ENCODE measurements around the gene ABCD4.

DNA sequence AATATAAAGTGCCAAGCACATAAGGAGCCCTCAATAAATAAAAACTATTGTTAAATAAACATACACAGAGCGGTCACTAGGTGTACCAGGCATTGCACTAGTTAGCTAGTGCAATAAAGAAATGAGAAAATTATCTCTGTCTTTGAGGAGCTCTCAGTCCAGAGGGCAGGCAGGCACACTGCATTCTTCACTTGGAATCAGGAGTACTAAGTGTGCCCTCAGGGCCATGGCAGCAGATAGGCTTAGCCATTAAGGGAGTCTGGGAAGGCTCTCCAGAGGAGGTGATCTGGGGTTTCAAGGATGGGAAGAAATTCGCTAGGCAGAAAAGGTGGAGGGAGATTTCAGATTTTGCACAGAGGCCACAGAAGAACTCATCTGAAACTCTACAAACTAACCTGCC, 9.1 kb downstream of the ABCD4 start:
- TF ChIP-seq SNAI2 (CRISPR knock-in tag; IDR thresholded peaks at IDR 0.05) (no peak), TOX (CRISPR knock-in tag; IDR thresholded peaks at IDR 0.05; ENCODE audit: borderline replicate concordance) (no peak), TCF4 (CRISPR knock-in tag; IDR thresholded peaks at IDR 0.05; ENCODE audit: borderline replicate concordance) (no peak), ARNTL (CRISPR knock-in tag; IDR thresholded peaks at IDR 0.05; ENCODE audit: borderline replicate concordance, low read depth) (no peak), ISL1 (CRISPR knock-in tag; IDR thresholded peaks at IDR 0.05) (no peak)
- TF ChIP-seq, protein P1, sequence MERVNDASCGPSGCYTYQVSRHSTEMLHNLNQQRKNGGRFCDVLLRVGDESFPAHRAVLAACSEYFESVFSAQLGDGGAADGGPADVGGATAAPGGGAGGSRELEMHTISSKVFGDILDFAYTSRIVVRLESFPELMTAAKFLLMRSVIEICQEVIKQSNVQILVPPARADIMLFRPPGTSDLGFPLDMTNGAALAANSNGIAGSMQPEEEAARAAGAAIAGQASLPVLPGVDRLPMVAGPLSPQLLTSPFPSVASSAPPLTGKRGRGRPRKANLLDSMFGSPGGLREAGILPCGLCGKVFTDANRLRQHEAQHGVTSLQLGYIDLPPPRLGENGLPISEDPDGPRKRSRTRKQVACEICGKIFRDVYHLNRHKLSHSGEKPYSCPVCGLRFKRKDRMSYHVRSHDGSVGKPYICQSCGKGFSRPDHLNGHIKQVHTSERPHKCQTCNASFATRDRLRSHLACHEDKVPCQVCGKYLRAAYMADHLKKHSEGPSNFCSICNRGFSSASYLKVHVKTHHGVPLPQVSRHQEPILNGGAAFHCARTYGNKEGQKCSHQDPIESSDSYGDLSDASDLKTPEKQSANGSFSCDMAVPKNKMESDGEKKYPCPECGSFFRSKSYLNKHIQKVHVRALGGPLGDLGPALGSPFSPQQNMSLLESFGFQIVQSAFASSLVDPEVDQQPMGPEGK (CRISPR knock-in tag; IDR thresholded peaks at IDR 0.05; ENCODE audit: borderline replicate concordance) = no peak
- TF ChIP-seq, protein P2, sequence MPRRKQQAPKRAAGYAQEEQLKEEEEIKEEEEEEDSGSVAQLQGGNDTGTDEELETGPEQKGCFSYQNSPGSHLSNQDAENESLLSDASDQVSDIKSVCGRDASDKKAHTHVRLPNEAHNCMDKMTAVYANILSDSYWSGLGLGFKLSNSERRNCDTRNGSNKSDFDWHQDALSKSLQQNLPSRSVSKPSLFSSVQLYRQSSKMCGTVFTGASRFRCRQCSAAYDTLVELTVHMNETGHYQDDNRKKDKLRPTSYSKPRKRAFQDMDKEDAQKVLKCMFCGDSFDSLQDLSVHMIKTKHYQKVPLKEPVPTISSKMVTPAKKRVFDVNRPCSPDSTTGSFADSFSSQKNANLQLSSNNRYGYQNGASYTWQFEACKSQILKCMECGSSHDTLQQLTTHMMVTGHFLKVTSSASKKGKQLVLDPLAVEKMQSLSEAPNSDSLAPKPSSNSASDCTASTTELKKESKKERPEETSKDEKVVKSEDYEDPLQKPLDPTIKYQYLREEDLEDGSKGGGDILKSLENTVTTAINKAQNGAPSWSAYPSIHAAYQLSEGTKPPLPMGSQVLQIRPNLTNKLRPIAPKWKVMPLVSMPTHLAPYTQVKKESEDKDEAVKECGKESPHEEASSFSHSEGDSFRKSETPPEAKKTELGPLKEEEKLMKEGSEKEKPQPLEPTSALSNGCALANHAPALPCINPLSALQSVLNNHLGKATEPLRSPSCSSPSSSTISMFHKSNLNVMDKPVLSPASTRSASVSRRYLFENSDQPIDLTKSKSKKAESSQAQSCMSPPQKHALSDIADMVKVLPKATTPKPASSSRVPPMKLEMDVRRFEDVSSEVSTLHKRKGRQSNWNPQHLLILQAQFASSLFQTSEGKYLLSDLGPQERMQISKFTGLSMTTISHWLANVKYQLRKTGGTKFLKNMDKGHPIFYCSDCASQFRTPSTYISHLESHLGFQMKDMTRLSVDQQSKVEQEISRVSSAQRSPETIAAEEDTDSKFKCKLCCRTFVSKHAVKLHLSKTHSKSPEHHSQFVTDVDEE (CRISPR knock-in tag; IDR thresholded peaks at IDR 0.05) = no peak
- TF ChIP-seq, protein P3, sequence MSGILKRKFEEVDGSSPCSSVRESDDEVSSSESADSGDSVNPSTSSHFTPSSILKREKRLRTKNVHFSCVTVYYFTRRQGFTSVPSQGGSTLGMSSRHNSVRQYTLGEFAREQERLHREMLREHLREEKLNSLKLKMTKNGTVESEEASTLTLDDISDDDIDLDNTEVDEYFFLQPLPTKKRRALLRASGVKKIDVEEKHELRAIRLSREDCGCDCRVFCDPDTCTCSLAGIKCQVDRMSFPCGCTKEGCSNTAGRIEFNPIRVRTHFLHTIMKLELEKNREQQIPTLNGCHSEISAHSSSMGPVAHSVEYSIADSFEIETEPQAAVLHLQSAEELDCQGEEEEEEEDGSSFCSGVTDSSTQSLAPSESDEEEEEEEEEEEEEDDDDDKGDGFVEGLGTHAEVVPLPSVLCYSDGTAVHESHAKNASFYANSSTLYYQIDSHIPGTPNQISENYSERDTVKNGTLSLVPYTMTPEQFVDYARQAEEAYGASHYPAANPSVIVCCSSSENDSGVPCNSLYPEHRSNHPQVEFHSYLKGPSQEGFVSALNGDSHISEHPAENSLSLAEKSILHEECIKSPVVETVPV (CRISPR knock-in tag; IDR thresholded peaks at IDR 0.05) = no peak
- TF ChIP-seq, protein P4, sequence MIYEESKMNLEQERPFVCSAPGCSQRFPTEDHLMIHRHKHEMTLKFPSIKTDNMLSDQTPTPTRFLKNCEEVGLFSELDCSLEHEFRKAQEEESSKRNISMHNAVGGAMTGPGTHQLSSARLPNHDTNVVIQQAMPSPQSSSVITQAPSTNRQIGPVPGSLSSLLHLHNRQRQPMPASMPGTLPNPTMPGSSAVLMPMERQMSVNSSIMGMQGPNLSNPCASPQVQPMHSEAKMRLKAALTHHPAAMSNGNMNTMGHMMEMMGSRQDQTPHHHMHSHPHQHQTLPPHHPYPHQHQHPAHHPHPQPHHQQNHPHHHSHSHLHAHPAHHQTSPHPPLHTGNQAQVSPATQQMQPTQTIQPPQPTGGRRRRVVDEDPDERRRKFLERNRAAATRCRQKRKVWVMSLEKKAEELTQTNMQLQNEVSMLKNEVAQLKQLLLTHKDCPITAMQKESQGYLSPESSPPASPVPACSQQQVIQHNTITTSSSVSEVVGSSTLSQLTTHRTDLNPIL (CRISPR knock-in tag; IDR thresholded peaks at IDR 0.05; ENCODE audit: low read depth) = no peak

All from SK-N-SH treated with all-trans-retinoic acid at 6 μM for 48 hours (cell line).